Body of pancreas (tissue), 4 donors: ENCODE results near the gene CEP89. TPM values are rescaled to one million over a fixed set of nuclear protein-coding genes. Genes with fewer than 3 reads are reported as not detected.

Experiments
- ATAC-seq: fragments of 150-250 bp; one replicate; pipeline ENCODE4 v1.9.1; 2016
- DNase-seq, 4 donors: peaks; one replicate each; pipeline ENCODE4 v3.0.0-alpha.2; 2019
- H3K27ac ChIP-seq, 4 donors: fragments of 200-600 bp; sonication (generic); 1 replicate in 3 of 4; 2 replicates in 1 of 4; pipeline versions ENCODE4 v1.5.1 to v1.6.1; 2016 to 2019; ENCODE audit warnings: mild to moderate bottlenecking in 1 of 4, mixed read lengths in 1 of 4, moderate library complexity in 1 of 4
- H3K27me3 ChIP-seq, 2 donors: fragments of 200-600 bp; sonication (generic); one replicate each; pipeline ENCODE4 v1.6.0; 2016; ENCODE audit warnings: mild to moderate bottlenecking in 1 of 2
- H3K36me3 ChIP-seq, 2 donors: fragments of 200-600 bp; sonication (generic); replicated peaks in 1 of 2; 2 replicates each; pipeline ENCODE4 v1.5.1; 2016; ENCODE audit warnings: low read depth in 2 of 2; ENCODE audit not compliant: insufficient read depth in 1 of 2
- H3K4me1 ChIP-seq: fragments of 200-600 bp; sonication (generic); one replicate; pipeline ENCODE4 v1.6.0; 2016
- H3K4me3 ChIP-seq, 2 donors: fragments of 200-600 bp; sonication (generic); 1 replicate in 1 of 2; 2 replicates in 1 of 2; pipeline ENCODE4 v1.5.1; 2016 to 2019
- H3K9me3 ChIP-seq, 3 donors: fragments of 200-600 bp; sonication (generic); 1 replicate in 2 of 3; 2 replicates in 1 of 3; pipeline ENCODE4 v1.5.1; 2016
- POLR2A ChIP-seq, 3 donors: fragments of 450-650 bp; IDR thresholded peaks; one replicate each; pipeline ENCODE4 v1.6.1; 2016; ENCODE audit warnings: antibody characterized with exemption in 3 of 3, mild to moderate bottlenecking in 2 of 3
- WGBS, 2 donors: methylation state at CpG; one replicate each; pipeline ENCODE4 v1.1.5; 2017; 5-methylcytosine and 5-hydroxymethylcytosine counted together
- intact Hi-C: fragments of 100-400 bp; cut with DNase I; formaldehyde crosslinking; loops from one replicate; pipeline ENCODE4 v1.15.1; 2023
- total RNA-seq, 2 donors: library from RNA; depleted of rRNA; stranded (reverse); fragments of >200 nt; gene quantifications; one replicate each; pipeline ENCODE4 v1.1.0, GENCODE V29; 2016
- TF ChIP-seq, protein P1 (sequence below), 7 experiments: fragments of 450-650 bp in 4 of 7; fragments of 200-600 bp in 3 of 7; sonication (generic) in 3 of 7; IDR thresholded peaks; one replicate each; pipeline ENCODE4 v1.5.1; 2016 to 2019; ENCODE audit warnings: antibody characterized with exemption in 7 of 7

The CEP89 gene
- total RNA-seq, 2 donors from 2014 or later, result 7.8 to 8.6 TPM

DNA sequence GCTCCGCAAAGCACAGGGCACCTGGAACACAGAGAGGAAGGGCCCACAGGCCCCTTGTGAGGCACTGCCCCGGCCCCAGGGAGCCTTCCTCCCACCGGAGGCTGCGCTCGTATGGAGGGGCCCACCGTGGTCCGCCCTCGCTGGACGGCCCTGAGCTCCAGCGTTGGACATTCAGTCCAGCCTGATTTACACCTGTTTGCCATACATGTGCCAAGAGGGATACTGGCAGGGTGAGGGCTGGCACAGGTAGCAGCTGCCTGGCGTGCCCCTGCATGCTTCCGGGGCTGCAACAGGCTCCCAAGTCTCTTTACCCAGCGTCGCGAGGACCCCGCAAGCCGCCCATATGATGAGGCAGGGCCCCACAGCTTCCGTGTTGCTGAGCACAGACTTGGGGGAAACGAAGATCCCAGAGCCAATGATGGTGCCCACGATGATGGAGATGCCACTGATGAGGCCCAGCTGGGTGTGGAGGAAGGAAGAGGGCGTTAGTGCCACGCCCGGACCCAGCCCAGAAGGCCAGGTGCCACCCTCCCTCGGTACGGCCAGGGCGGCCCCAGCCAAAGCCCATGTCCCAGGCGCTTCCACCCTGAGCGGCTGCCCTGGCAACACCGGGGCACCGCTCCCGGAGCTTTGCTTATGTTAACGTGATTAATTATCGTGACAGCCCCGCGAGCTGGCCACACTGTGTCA, 107.3 kb downstream of the CEP89 start:
- H3K4me1 ChIP-seq, result no peaks in the 10 kb centered on the region
- no peaks in the 10 kb centered on the region for H3K36me3 ChIP-seq
- 74 to 81% methylated on average over 3 to 35 of the region's 35 CpGs for WGBS, 2 donors
- no peaks in the 10 kb centered on the region for H3K9me3 ChIP-seq
- ATAC-seq (no peak), DNase-seq (no peak)
- no peaks in the 10 kb centered on the region for H3K27me3 ChIP-seq
- TF ChIP-seq, protein P1, sequence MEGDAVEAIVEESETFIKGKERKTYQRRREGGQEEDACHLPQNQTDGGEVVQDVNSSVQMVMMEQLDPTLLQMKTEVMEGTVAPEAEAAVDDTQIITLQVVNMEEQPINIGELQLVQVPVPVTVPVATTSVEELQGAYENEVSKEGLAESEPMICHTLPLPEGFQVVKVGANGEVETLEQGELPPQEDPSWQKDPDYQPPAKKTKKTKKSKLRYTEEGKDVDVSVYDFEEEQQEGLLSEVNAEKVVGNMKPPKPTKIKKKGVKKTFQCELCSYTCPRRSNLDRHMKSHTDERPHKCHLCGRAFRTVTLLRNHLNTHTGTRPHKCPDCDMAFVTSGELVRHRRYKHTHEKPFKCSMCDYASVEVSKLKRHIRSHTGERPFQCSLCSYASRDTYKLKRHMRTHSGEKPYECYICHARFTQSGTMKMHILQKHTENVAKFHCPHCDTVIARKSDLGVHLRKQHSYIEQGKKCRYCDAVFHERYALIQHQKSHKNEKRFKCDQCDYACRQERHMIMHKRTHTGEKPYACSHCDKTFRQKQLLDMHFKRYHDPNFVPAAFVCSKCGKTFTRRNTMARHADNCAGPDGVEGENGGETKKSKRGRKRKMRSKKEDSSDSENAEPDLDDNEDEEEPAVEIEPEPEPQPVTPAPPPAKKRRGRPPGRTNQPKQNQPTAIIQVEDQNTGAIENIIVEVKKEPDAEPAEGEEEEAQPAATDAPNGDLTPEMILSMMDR (IDR thresholded peaks at IDR 0.05), result no peak
- no peak for TF ChIP-seq POLR2A (IDR thresholded peaks at IDR 0.05)
- intact Hi-C loops, result no loop called here
- no peak overlapping the region for H3K4me3 ChIP-seq
- H3K27ac ChIP-seq, result no peak overlapping the region

DNA sequence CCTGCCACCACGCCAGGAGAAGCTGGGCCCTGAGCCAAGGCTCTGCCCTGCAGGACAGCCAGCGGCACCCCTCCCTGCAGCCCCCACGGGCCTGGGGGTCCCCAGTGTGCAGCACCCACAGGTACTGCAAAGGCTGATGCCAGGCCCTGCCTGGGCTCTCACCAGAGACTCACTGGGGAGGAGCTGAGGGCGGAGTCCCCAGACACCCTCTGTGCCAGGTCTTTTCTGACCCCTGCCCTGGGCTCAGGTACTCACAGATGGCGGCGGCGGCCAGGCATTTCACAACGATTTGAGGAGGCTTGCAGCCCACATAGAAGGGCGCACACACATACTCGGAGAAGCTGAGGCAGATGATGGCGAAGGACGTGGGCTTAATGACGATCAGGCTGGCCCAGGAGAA, 107.9 kb downstream of the CEP89 start:
- WGBS, 2 donors, result 88 to 100% methylated on average over 7 to 8 of the region's 13 CpGs

DNA sequence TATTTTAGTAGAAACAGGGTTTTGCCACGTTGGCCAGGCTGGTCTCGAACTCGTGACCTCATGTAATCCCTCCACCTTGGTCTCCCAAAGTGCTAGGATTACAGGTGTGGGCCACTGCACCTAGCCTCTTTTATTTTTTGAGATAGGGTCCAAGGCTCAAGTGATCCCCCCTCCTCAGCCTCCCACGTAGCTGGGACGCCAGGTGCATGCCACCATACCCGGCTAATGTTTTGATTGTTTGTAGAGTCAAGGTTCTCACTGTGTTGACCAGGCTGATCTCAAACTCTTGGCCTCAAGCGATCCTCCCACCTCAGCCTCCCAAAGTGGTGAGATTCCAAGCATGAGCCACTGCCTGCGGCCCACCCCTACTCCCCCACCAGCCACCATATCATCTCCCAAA, 108.5 kb downstream of the CEP89 start:
- H3K4me3 ChIP-seq, result no peak overlapping the region
- no peak overlapping the region for H3K27ac ChIP-seq
- H3K27me3 ChIP-seq, result no peaks in the 10 kb centered on the region
- ATAC-seq, result no peak
- WGBS, 2 donors, result 89 to 90% methylated on average over 8 of the region's 8 CpGs
- no peak for DNase-seq
- H3K4me1 ChIP-seq, result no peaks in the 10 kb centered on the region
- H3K9me3 ChIP-seq, result no peaks in the 10 kb centered on the region
- intact Hi-C loops, result no loop called here
- TF ChIP-seq, protein P1 (IDR thresholded peaks at IDR 0.05), result no peak
- TF ChIP-seq POLR2A (IDR thresholded peaks at IDR 0.05), result no peak
- no peaks in the 10 kb centered on the region for H3K36me3 ChIP-seq

More for the DNA sequence above, 107.9 kb downstream of the CEP89 start:
- TF ChIP-seq POLR2A (IDR thresholded peaks at IDR 0.05), result no peak
- TF ChIP-seq, protein P1 (IDR thresholded peaks at IDR 0.05), result no peak
- H3K27ac ChIP-seq, result no peak overlapping the region
- ATAC-seq (no peak), DNase-seq (no peak)
- no peaks in the 10 kb centered on the region for H3K4me1 ChIP-seq
- H3K36me3 ChIP-seq, result no peaks in the 10 kb centered on the region
- intact Hi-C loops, result no loop called here
- H3K4me3 ChIP-seq, result no peak overlapping the region
- no peaks in the 10 kb centered on the region for H3K27me3 ChIP-seq
- no peaks in the 10 kb centered on the region for H3K9me3 ChIP-seq

DNA sequence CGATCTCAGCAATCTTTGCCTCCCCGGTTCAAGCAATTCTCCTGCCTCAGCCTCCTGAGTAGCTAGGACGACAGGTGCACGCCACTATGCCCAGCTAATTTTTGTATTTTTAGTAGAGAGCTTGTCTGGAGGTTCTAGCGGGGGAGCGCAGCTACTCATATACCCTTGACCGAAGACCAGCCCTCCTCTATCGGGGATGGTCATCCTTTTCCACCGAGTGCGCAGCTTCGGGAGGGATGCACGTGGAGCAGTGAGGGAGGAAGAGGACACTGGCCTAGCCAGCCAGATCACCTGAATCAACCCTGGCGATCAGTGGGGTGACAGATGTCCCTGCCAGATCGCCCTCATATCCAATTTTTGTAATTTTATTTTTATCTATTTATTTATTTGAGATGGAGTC, 109.0 kb downstream of the CEP89 start:
- TF ChIP-seq POLR2A (IDR thresholded peaks at IDR 0.05), result no peak
- TF ChIP-seq, protein P1 (IDR thresholded peaks at IDR 0.05), result no peak
- ATAC-seq (no peak), DNase-seq (no peak)
- Histone ChIP-seq H3K27me3 (no peaks in the 10 kb centered on the region), H3K9me3 (no peaks in the 10 kb centered on the region), H3K27ac (no peak overlapping the region), H3K4me3 (no peak overlapping the region), H3K4me1 (no peaks in the 10 kb centered on the region), H3K36me3 (no peaks in the 10 kb centered on the region)
- intact Hi-C loops, result no loop called here
- WGBS, 2 donors, result 93 to 95% methylated on average over 13 to 14 of the region's 14 CpGs

DNA sequence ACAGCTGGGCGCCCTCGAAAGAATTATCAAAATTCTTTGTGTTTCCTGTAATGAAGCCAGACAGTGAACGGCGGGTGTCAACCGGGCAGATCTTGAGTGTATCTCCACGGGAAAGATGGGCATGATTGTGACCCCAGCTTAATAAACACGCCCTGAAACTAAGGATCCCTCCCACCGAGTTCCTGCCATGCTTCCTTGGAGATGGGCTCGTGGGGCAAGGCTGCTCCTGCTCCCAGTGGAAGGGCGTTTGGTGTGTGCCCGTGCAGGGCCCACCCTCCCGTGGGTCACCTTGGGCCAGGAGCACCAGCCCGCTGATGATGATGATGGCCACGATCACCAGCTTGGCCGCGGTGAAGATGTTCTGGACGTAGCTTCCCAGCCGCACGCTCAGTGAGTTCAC, 109.6 kb downstream of the CEP89 start:
- H3K27me3 ChIP-seq, result no peaks in the 10 kb centered on the region
- DNase-seq (no peak), ATAC-seq (no peak)
- no peak overlapping the region for H3K27ac ChIP-seq
- H3K9me3 ChIP-seq, result no peaks in the 10 kb centered on the region
- no peaks in the 10 kb centered on the region for H3K36me3 ChIP-seq
- 87 to 88% methylated on average over 10 to 19 of the region's 19 CpGs for WGBS, 2 donors
- no peaks in the 10 kb centered on the region for H3K4me1 ChIP-seq
- intact Hi-C loops, result no loop called here
- no peak overlapping the region for H3K4me3 ChIP-seq
- TF ChIP-seq, protein P1 (IDR thresholded peaks at IDR 0.05), result no peak
- TF ChIP-seq POLR2A (IDR thresholded peaks at IDR 0.05), result no peak
